Measurements from ENCODE around the gene ASCL4. TPM values are rescaled to one million over a fixed set of nuclear protein-coding genes. Genes with fewer than 3 reads are reported as not detected.

ASCL4 gene
- total RNA-seq, 4 donors from 2014 or later = not detected

DNA sequence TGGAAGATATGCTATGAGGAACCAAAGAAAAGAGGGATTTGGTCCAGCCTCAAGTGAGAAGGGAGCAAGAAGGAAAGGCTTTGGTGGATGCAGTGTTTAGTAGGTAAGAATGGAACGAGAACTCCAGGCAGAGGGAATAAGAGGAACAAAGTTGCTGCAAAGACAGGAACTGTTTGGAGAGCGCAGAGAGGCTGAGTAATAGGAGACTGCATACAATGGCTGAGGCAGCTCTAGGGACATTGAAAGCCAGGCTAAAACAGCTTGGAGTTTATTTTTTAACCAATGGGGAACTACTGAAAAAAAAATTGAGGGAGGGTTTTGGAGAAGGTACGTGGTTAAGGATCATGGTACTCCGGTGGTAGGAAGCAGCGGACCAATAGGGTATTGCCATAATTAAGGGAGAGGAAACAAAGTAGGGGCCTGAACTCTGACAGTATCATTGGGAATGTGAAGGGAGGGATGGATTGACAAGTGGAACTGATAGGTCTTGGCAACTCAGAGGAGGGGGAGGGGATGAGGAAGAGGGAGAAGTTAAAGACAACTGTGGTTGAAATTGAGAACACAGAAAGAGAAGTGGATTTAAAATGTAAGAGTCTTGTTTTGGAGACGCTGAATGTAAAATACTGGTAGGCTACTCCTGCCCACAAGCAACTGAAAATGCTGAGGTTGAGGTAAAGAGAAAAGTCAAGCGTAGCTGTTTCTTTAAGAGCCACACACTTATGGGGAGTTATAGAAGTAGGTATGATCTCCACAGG is 4.8 kb downstream of the ASCL4 start:
- DNase-seq (ENCODE audit: low spot score) (no peak), ATAC-seq (ENCODE audit: low FRiP score) (no peak)
- TF ChIP-seq, protein P1, sequence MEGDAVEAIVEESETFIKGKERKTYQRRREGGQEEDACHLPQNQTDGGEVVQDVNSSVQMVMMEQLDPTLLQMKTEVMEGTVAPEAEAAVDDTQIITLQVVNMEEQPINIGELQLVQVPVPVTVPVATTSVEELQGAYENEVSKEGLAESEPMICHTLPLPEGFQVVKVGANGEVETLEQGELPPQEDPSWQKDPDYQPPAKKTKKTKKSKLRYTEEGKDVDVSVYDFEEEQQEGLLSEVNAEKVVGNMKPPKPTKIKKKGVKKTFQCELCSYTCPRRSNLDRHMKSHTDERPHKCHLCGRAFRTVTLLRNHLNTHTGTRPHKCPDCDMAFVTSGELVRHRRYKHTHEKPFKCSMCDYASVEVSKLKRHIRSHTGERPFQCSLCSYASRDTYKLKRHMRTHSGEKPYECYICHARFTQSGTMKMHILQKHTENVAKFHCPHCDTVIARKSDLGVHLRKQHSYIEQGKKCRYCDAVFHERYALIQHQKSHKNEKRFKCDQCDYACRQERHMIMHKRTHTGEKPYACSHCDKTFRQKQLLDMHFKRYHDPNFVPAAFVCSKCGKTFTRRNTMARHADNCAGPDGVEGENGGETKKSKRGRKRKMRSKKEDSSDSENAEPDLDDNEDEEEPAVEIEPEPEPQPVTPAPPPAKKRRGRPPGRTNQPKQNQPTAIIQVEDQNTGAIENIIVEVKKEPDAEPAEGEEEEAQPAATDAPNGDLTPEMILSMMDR (IDR thresholded peaks at IDR 0.05) = no peak

DNA sequence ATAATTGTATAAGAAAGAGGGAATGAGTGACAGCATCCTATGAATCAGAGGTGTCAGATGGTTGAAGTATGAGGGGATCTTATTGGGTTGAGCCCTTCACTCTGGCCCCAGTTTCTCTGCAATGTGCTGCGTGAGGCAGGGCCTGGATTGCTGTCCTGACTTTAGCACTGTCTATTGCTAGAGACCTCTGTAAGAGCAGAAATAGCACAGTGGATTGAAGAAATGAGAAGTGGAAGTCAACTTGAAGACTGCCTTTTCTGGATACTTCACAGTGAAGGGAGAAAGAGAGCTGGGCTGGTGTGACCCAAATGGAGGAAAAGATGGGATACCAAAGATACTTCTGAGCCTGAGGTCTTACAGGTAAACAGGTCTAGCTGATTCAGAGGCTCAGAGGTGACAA is 5.8 kb downstream of the ASCL4 start:
- TF ChIP-seq, protein P1 (IDR thresholded peaks at IDR 0.05) = no peak
- no peak for DNase-seq (ENCODE audit: low spot score)
- ATAC-seq (ENCODE audit: low FRiP score) = no peak

DNA sequence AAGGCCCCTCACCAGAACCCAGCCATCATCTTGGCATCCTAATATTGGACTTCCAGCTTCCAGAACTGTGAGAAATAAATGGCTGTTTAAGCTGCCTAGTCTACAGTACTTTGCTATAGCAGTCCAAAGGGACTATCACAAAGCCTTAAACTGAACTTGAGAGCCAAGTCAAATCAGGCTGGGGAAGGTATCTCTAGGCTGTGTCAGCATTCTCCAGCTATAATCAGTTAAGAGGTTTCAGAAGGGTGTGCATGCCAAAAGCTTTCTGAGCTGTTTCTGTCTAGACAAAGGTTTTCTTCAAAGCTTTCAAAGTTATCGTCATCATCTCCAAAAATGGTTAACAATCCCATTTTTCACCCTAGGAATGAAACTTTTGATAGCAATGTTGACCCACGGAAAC is 7.6 kb downstream of the ASCL4 start:
- ATAC-seq (ENCODE audit: low FRiP score) (no peak), DNase-seq (ENCODE audit: low spot score) (no peak)
- TF ChIP-seq, protein P1 (IDR thresholded peaks at IDR 0.05) = no peak

DNA sequence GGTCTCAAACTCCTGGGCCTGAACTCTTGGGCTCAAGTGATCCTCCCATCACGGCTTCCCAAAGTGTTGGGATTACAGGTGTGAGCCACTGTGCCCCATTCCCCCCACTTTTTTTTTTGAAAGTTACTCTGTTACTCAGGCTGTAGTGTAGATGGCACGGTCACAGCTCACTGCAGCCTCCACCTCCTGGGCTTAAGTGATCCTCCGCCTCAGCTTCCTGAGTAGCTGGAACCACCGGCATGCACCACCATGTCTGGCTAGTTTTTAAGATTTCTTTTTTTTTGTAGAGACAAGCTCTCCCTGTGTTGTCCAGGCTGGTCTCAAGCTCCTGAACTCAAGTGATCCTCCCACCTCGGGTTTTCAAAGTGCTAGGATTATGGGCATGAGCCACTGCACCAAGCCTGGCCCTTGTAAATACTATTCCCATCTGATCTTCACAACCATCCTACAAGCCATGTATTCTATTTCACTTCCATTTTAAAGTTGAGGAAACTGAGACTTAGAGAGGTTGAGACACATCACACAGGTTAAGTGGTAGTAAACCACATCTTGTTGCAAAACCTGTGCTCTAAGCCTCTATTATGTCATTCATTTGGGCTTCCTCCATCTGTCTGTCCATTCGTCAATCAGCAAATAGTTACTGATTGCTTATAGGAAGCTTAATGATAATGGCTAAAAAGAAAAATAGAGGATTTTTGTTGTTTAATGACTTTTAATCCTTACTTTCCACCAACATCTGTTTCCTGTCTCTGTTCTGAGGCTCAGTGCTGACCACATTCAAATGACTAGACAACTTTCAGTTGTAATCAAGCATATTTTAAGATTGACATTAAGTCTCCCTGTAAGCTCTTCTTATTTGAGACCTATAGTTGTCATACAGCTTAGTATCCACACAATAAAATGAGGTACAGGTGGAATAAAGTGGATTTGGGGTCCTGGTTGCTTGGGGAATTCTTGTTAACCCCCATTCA is 9.2 kb downstream of the ASCL4 start:
- ATAC-seq (ENCODE audit: low FRiP score) (no peak), DNase-seq (ENCODE audit: low spot score) (no peak)
- TF ChIP-seq, protein P1 (IDR thresholded peaks at IDR 0.05) = no peak

DNA sequence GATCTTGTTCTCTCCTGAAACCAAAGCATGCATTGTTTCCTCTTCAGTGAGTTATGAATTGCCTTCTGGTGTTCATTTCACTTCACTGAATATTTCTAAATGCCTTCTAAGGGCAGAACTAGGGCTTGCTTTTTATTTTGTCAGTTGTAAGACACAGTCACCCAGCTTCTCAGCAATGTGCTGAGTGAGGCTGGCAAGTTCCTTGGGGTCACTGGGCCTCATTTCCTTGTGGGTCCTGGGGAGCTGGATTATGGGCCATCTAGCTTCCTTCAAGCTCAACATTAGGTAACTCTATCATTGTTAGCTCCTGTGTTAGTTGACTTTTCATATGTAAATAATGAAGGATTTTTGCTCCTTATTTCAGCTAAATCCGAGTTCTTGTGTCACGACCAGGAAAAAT is 13.8 kb downstream of the ASCL4 start:
- TF ChIP-seq, protein P1 (IDR thresholded peaks at IDR 0.05) = no peak
- no peak for ATAC-seq (ENCODE audit: low FRiP score)

DNA sequence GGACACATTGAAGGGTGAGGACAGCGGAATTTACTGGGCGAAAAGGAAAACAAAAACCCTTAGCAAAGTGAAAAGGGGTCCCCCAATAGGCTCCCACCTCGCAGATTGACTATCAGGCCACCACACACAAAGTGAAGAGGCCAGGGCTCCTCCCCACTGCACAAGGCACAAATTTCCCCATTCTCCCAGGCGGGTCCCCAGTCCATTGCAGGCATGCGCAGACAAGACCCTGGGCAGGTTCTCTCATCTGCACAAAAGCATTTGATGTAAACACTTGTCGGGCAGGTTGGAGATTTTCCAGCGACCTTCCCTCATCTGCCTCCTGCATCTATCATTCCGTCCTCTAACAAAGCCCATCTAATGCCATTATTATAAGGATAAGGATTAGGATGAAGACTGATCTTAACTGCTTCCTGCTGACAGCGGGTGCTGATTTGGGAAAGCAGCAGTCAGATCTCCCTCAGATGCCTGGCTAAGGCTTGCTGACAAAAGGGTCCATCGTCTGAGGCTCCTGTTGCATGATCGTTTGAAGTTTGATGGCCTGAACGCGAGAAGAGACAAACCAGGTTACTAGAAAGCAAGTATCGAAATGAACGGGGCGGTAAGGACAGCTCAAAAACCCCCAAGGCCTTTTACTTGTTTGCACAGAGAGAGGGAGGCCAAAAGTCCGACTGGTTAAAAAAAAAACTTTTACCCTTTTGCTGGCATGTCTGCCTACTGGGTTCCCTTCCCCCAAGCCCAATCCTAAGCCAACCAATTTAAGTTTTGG is 14.4 kb downstream of the ASCL4 start:
- DNase-seq (ENCODE audit: low spot score) (no peak), ATAC-seq (ENCODE audit: low FRiP score) (no peak)
- TF ChIP-seq, protein P1 (IDR thresholded peaks at IDR 0.05) = no peak

More for the DNA sequence above, 13.8 kb downstream of the ASCL4 start:
- DNase-seq (ENCODE audit: low spot score) = no peak

Measured in omental fat pad (tissue), 4 donors.